GM20431 (cell line): ENCODE data around the gene TRPM1.

ENCODE experiments used
- in situ Hi-C: fragments of 300-500 bp; cut with MseI, MboI; formaldehyde crosslinking; loops from one replicate; pipeline ENCODE4 v1.15.0; 2020; ENCODE audit warnings: low sequenced_read_pairs; ENCODE audit not compliant: unreplicated experiment

TRPM1 gene

DNA sequence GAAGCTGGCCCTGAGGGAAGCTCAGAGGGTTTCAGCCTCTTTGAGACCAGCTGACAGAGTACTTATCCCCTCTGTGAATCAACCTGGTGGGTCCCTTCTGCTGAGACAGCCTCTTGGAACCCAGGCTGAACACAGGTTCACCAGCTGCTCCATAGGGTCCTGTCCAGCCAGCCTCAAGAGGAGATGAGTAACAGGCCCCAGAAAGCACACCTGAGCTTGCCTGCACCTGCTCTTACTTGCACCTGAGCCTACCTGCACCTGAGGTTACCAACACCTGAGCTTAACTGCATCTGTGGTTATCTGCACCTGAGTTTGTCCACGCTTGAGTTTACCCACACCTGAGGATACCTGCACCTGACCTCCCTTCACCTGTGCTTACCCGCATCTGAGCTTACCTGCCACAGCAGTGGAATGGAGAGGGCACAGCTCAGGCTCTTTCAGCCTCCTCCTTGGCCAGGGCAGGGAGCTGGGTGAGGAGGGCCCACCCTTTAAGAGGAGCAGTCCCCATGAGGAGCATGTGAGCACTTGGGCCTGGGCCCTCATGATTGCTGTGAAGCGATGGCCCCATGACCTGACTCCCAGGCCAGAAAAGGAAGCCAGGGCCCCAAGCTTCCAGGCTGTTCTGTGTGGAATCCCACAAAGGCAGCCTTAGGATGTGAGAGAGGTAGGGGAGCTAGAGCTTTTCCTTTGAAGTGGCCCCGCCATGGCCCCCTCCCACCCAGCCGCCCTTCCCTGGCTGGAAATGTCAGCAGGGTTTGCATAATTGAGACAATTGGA is at the start of gene TRPM1:
TRPM1 (minus strand) TSS at position 464 of the 777 bp plus-strand sequence. CDS start 20,370 bp downstream, outside the sequence.
- in situ Hi-C loops: no loop called here

DNA sequence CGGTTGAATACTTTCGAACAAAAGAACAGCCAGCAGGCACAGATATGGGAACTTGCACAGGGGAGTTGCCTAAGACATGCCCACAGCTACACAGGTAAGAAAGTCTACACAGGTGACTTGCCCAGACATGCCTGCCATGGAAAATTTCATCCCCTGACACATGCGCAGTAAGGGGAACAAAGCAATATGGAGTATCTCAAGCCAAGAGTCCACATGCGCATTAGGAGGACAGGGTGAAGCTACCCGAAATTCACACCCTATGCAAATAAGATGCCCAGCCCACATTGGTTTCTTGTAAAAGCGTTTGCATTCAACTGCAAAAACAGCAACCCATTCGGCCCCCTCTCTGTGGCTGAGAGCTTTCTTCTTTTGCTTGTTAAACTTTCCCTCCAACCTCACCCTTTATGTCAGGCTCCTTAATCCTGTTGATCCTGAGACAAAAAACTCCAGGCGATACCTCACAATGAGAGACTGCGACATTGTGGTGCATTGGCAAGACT is 49.3 kb upstream of the TRPM1 start:
- in situ Hi-C loops: no loop called here

DNA sequence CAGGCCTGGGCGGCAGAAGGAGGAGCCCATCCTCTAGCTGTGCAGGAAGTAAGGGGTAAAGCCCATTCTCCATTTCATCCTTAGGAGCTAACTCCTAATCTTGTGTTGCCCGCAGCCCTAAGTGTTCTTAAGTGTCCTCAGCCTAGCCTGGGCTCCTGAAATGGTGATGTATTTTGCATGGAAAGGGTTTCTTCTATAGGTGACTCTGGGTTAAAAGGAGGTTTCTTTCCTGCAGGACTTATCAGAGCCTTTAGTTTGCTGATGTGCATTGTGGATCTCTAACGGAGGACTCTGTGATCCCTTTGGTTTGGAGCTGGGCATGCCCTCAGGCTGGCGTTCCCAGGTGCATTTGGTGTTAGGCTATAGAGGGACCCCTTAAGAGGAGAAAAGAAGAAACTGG is 48.5 kb upstream of the TRPM1 start:
- in situ Hi-C loops: no loop called here

DNA sequence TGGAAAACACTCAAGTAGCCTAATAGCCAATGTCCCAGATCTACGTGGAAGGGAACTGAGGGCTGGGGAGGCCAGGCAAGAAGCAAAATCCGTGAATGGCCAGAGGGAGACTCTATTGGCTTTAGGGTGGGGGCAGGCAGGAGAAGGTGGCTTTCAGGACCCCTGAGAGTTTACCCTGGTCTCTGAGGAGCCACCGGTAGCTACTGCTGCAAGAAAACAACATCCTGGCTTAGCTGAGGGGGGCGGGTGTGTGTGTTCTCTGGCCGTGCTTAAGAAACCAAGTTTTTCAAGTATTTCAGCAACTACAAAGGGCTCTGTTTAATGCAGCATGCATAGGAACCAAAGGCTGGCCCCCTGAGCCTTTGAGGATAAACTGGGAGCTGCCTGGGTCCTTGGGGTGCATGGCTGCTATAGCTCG is 47.6 kb upstream of the TRPM1 start:
- in situ Hi-C loops: no loop called here

DNA sequence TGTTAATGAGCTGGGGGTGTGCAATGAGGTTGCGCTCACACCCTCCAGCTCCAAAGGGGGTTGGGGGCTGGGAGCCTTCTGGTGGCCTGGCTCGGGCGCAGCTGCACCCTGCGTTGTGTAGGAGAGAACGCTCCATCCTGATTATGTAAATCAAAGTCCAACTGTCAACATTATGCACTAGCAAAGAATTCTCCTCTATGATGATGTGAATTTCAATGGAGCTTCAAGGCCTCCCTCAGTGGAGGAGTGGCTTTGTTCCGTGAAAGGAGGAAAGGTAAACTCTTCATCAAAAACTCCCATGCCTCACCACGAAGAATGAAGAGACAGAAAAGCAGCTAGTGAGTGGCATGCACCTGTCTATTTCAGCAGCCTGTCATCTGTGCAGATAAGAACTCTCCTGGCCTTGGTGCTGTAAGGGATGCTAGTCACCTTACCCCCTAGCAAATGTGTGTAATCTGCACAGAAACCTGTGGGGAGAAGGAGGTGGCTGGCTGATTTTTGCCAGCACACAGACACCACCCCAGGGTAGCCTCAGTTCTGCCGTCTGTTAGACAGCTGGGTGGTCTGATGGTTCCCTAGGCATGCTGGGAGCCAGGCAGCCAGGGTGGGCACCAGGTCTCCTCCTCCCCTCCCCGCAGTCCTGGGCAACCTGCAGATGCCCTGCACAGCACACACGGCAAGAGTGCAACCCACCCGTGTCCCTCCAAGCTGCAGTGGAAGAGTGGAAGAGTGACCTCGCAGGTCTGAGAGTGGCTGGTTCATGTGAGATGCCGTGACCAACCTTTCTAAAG is 47.0 kb upstream of the TRPM1 start:
- in situ Hi-C loops: no loop called here

DNA sequence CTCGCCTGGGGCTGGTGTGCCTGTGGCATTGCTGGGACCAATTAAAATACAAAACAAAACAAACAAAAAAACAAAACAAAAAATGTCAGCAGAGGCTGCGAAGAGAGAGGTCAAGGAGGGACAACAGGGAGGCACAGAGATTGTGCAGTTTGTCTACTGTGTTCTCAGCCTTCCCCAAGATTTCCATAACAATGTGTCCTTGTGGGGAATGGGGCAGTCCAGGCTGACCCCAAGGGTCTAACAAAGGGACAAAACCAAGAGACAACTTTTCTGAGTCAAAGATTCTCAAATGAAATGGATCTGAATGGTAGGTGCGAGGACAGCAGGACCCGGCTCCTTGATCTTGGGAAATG is 46.4 kb upstream of the TRPM1 start:
- in situ Hi-C loops: no loop called here

DNA sequence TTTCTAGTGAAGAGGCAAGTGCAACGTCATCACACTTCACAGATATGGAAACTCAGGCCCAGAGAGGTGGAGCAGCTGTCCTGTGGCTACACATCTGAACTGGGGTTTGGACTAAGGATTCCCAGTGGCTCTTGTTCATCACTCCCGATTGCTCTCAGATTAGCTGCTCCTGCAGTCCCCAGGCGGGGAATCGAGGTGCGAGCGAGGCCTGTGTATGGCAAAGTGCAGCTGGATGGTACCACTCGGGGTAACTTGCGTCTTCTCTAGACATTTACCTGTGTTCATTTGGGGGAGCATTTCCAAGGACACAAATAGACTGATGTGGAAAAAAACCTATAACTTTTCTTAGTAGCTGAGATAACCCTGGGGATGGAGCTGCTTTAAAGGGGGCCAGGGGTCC is 45.9 kb upstream of the TRPM1 start:
- in situ Hi-C loops: no loop called here

DNA sequence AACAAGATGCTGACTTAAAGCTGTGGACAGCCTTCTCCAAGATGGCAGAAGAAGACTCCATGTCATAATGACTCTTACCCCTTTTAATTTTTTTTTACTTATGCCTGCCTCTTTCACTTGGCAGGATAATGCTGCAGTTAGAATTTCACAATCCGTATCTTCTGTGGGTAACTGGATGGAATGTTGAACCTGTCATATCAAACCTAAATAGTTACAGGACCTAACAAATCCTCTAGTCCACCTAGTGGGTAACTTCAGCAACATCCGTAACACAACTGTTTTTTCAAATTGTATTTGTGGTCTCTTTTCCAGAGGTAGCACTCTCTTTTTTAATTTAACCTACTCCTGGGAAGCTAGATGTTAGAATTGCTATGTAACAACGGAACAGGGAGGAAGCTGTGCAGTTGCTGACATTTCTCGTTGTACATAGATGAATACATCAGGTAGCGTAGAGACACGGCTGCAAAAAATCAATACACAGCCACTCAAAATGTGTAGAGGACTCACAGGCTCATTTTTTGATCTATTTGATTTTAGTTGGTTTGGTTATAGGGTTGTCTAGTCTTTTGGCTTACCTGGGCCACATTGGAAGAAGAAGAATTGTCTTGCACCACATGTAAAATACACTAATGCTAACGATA is 43.9 kb upstream of the TRPM1 start:
- in situ Hi-C loops: no loop called here

DNA sequence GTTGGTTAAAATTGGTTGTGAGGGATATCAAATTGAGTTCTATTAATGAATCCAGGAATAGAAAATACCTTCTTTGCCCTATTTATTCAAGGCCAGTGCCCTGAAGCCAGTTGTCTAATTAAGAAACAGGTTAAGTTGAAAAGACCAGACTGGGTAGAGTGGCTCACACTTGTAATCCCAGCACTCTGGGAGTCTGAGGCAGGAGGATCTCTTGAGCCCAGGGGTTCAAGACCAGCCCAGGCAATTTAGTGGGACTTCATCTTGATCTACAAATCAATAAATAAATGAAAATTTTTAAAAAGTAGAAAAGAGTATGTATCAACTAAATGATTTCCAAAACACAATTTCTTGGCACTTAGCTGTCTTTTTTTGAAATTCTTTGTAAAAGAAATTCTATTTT is 40.3 kb upstream of the TRPM1 start:
- in situ Hi-C loops: no loop called here

DNA sequence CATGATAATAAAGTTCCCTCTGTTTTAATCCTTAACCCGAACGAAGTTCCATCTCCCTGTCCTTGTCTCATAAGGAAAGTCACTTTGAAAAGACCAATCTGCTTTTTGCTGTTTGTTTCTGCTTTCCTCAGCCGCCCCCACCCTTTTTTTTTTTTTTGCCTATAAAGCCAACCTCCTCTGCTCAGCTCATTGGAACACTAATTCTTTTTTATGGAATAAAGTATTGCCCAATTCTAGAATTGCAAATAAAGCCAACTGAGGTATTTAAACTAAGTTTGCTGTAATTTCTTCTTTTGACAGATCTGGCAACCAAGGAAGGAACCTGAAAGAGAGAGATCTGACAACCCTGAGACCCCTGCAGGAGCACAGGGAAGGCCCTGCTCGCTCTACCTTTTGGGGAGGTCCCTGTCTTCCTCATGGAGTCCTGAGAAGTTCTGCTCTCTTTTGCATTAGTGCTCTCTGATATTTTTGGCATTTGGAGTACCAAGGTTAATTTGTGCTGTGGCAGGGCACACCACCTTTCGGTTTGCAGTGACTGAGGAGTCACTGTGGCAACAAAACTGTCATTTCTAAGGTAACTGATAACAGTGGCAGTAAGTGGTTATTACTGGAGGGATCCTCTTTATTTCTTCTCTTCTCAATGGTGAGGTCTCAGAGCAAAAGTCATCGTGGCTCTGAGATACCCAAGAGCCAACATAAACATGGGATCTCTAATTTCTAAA is 35.2 kb upstream of the TRPM1 start:
- in situ Hi-C loops: no loop called here

DNA sequence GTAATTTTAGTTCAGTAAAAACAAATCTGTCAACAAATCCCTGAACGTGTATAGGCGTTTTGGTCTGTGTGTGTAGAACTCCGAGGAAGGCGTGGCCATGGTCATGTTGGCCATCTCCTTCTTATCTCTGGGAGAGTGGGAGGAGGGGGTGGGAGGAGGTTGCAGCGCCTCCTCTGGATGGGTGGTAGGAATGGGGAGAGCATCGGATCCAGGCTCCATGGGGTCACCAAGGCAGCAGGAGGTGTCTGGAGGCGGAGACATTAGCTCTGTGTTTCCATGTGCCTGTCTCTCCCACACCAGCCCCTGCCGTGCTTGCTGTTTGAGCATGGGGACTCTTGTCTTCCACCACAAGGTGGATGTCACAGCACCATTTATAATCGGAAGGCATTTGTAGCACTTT is 34.5 kb upstream of the TRPM1 start:
- in situ Hi-C loops: no loop called here

DNA sequence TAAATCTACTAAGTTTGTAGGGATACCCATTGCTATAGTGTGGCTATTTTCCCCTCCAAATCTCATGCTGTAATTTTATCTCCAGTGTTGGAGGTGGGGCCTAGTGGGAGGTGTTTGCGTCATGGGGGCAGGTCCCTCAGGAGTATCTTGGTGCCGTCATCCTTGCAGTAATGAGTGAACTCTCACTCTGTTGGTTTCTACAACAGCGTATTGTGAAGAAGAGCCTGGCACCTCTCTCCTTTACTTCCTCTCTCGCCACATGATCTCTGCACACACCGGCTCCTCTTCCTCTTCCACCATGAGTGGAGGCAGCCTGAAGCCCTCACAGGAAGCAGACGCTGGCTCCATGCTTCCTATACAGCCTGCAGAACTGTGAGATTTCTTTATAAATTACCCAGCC is 34.0 kb upstream of the TRPM1 start:
- in situ Hi-C loops: no loop called here

DNA sequence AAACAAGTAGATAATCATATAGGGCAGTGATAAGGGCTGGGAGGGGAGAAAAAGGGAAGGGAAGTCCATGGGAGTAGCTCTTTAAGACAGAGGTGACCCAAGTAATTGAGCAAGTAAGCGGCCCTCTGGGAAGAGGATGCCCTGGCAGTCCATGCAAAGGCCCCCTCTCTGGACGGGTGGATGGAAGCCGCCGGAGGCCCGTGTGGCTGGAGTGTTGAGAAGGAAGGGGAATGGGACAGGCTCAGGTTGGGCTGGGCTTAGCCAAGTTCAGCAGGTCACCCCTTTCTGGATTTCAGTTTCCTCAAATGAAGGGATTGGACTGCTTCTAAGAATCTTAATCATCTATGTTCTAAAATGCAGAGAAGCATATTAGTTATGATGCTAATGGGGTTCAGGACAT is 32.4 kb upstream of the TRPM1 start:
- in situ Hi-C loops: no loop called here

DNA sequence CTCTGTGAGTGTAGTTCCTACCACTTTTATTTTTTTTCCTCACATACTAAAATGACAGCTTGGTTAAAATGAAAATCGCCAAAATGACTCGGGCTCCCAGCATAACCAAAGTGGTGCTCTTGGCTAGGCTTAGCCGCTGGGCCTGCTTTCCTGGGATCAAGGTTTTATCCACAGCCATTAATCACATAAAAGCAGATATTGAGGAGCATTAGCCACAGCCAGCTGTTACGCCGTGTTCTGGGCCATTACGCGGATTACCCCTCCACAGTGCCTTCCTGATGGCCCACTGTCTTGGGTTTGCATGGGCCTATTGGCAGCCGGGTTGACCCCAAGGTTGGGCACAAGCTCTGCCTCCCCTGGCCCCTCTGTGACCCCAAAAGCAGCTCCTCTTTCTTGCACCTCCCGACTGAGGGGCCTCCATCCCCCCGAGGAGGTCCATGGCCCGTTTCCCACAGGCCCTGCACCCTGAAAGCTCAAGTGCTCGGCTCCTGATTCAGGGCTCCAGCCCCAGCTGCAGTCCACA is 30.4 kb upstream of the TRPM1 start:
- in situ Hi-C loops: no loop called here

DNA sequence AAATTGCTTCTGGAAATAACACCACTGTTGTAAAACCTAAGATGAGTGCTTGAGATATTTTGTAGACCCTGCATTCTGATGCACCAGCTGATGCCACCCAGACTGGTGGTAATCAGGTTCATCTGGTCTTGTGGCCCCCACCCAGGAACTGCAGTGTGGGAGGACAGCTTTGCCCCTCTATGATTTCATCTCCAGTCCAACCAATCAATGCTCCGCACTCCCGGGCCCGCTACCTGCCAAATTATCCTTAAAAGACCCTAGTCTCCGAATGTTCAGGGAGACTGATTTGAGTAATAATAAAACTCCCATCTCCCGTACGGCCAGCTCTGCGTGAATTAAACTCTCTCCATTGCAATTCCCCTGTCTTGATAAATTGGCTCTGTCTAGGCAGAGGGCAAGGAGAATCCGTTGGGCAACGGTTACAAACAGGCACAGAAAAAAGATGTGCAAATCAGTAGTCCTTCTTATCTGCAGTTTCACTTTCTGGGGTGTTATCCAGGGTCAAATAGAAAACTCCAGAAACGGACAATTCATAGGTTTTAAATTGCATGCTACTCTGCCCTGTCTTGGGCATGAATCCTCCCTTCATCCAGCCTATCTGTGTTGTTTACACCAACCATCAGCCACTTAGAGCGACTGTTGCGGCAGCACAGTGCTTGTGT is 29.2 kb upstream of the TRPM1 start:
- in situ Hi-C loops: no loop called here

DNA sequence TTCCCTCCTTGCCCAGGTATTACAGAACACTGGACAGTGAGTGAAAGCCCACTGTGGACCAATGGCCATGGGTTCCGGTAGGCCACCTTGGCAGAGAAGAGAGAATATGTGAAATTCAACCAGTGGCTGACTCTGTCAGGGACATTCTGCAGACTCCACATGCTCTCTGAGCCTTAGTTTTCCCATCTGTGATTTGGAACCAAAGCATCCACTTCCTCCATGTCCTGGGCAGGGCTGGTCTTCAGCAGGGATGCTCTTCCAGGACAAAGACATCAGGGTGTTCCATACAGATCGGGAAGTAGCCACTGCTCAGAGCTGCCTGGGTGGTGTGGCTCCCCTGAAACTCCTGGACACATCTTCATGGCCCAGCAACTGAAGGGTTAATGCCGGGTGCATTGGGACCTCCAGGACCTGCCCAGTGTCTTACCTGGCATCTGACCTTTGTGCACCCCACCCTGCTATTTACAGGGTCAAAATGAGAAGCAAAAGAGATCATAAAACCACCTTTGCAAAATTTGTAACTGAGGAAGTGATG is 28.3 kb upstream of the TRPM1 start:
- in situ Hi-C loops: no loop called here

DNA sequence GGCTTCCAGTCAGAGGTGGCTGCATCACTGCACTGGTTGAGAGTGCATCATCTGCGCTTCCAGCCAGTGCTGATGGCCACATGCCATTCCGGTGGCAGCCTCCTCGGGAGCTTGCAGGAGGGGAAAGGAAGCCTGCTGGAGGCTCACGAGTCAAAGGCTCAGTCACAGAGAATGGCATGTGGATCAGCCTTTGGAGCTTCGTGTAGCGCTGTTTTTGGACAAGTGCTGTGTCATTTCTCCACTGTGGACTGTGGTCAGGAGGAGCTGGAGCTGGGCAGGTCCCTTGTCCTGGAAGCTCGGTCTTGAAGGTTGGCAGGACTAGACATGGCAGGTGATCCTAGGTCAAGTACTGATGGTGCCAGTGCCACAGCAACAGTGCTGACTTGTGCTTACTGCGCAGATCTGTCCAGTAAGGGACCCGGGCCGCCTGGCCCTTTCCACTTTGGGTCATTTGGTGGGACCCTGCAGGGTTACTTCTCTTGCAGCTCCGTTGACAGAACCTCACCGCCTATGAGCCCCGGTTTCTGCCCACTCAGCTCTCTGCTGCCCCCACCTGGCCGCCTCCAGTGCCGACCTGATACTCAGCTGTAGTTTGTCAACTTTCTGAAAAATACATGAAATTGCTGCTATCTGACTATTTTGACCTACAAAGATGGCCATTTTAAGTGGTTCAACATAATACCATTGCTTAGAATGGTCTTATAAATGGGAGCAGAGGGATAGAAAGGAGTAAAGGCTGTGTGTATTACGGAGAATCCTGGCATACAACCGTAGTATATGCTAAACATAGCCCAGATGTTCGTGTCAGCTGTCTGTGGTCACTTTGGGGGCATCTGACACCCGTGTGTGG is 27.6 kb upstream of the TRPM1 start:
- in situ Hi-C loops: no loop called here

DNA sequence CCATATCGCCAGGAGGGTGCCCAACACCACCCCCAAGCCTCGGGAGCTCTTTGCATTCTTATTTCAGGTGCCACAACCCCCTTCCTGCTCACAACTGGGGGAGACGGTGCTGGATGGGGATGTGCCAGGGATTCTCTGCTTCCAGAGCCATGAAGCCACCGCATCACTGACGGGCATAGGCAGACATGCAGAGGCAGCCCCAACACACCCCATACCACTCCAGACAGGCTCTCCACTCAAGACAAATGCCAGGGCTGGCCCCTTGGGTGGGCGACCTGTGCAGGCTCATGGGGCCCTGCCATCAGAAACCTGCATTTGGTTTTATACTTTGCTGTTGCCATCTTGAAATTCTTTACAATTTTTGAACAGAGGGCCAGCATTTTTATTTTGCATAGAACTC is 27.0 kb upstream of the TRPM1 start:
- in situ Hi-C loops: no loop called here
